ENCODE data around the gene RNF167. TPM values are rescaled to one million over a fixed set of nuclear protein-coding genes. Genes with fewer than 3 reads are reported as not detected.

The RNF167 gene
- total RNA-seq, 1 donor from 2014 or later: 97.5 TPM

DNA sequence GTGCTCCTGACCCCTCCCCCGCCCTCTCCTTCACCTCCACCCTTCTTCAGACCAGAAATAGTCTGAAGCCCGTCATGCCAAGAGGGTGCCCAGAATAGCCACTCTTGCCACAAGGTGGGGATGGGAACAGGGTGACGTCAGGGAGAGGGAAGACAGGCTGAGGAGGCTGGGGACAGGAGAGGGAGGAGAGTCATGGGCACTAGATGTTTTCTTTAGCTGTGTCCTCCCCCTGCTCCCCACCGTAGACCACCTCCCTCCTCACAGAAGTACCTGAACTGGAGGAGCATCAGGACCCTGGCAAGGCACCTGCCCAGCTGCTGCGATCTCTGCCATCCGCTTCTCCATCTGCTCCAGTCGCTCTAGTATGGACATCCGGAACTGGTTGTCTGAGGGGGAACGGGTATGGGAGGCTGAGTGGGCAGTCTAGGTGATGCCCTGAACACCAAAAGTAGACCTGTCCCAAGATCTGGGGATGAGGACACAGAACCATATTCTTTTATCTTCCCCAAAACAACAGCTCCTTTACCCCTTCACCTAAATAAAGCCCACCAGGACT is 34.1 kb downstream of the RNF167 start:
- intact Hi-C loops (cut with DNase I): no loop called here
- Histone ChIP-seq H3K4me1 (peaks cover 39% of the 10 kb centered on the region), H3K4me3 (no peak overlapping the region), H3K27me3 (ENCODE audit: low read depth) (no peaks in the 10 kb centered on the region), H3K9me3 (no peaks in the 10 kb centered on the region), H3K36me3 (peaks cover 91% of the 10 kb centered on the region), H3K27ac (no peak overlapping the region)
- TF ChIP-seq, protein P1, sequence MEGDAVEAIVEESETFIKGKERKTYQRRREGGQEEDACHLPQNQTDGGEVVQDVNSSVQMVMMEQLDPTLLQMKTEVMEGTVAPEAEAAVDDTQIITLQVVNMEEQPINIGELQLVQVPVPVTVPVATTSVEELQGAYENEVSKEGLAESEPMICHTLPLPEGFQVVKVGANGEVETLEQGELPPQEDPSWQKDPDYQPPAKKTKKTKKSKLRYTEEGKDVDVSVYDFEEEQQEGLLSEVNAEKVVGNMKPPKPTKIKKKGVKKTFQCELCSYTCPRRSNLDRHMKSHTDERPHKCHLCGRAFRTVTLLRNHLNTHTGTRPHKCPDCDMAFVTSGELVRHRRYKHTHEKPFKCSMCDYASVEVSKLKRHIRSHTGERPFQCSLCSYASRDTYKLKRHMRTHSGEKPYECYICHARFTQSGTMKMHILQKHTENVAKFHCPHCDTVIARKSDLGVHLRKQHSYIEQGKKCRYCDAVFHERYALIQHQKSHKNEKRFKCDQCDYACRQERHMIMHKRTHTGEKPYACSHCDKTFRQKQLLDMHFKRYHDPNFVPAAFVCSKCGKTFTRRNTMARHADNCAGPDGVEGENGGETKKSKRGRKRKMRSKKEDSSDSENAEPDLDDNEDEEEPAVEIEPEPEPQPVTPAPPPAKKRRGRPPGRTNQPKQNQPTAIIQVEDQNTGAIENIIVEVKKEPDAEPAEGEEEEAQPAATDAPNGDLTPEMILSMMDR (IDR thresholded peaks at IDR 0.05): no peak
- ATAC-seq (peak; percentile 1 to 20), DNase-seq (no peak)

DNA sequence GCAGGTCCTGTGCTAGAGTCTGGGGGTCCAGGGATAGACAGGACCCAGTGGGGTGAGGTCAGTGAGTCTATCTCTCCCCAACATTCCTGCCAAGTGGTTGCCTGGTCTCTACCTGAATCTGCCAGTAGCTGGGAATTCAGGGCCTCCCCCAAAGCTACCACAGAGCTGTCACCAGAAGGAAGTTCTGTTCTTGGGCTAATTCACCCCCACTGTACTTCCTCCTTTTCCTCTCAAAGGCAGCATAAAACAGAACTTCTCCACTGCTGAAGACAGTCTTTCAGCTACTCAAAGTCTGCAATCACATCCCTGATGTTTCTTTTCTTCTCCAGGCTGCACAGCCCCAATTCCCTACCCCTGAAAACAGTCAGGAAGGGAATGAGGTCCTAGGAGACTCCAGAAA is 38.7 kb downstream of the RNF167 start:
- Histone ChIP-seq H3K27me3 (ENCODE audit: low read depth) (no peaks in the 10 kb centered on the region), H3K4me3 (no peak overlapping the region), H3K27ac (peak overlapping the region; percentile 24), H3K36me3 (peaks cover 93% of the 10 kb centered on the region), H3K9me3 (no peaks in the 10 kb centered on the region), H3K4me1 (peaks cover 22% of the 10 kb centered on the region)
- TF ChIP-seq, protein P1 (IDR thresholded peaks at IDR 0.05): no peak
- DNase-seq (no peak), ATAC-seq (peak; percentile 27 to 37)
- intact Hi-C loops (cut with DNase I): no loop called here

DNA sequence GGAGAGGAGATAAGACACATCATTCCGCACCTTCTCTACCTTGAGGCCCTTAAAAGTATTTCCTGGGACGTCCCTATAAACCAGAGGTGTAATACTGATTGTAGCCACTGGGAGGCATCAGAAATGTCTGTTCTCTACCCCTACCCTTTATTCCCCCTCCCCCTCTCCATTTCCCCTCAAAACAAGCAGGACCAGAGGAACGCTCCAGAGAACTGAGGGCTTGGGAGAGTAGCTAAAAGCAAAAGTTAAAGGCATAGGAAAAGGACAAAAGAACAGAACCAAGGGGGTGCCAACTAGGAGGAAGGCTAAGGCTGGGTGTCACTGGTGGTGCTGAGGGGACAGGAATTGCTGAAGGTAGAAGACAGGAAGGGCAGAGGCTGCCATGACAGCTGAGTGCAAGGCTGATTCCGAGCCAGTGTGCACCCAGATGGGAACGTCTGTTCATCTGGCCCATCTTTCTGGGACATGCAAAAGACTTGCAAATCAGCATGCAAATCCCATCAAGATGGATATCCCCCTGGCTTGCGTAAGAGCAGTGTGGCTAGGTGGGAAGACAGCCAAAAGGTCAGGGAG is 40.7 kb downstream of the RNF167 start:
- no peak for DNase-seq
- ATAC-seq: peak; percentile 66 to 73
- TF ChIP-seq, protein P1 (IDR thresholded peaks at IDR 0.05): peak; percentile 70
- Histone ChIP-seq H3K36me3 (peaks cover 86% of the 10 kb centered on the region), H3K4me1 (peaks cover 22% of the 10 kb centered on the region), H3K27ac (no peak overlapping the region), H3K4me3 (no peak overlapping the region), H3K27me3 (ENCODE audit: low read depth) (no peaks in the 10 kb centered on the region), H3K9me3 (no peaks in the 10 kb centered on the region)
- intact Hi-C loops (cut with DNase I): no loop called here

DNA sequence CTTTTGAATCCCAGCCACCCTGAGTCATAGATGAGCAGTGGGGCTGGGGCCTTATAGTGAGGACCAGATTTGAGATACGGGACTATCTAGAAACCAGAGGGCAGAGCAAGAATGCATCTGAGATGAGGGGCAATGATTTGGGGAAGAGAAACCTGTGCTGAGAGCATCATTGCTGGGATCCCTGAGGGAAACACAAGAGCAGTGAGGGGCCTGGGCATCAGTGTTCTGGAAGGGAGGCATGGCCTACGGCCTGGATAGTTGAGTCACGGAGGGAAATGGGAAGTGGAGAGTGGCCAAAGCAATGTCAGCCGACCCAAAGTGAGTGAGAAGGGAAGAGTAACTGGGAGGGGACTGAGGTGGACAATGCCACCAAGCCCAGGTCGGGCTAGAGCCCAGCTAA is 42.2 kb downstream of the RNF167 start:
- intact Hi-C loops (cut with DNase I): no loop called here
- peaks cover 70% of the 10 kb centered on the region for H3K36me3 ChIP-seq
- DNase-seq: no peak
- no peak for ATAC-seq
- H3K4me1 ChIP-seq: peaks cover 34% of the 10 kb centered on the region
- no peaks in the 10 kb centered on the region for H3K9me3 ChIP-seq
- TF ChIP-seq, protein P1 (IDR thresholded peaks at IDR 0.05): no peak
- H3K27me3 ChIP-seq (ENCODE audit: low read depth): no peaks in the 10 kb centered on the region
- H3K4me3 ChIP-seq: no peak overlapping the region
- no peak overlapping the region for H3K27ac ChIP-seq

DNA sequence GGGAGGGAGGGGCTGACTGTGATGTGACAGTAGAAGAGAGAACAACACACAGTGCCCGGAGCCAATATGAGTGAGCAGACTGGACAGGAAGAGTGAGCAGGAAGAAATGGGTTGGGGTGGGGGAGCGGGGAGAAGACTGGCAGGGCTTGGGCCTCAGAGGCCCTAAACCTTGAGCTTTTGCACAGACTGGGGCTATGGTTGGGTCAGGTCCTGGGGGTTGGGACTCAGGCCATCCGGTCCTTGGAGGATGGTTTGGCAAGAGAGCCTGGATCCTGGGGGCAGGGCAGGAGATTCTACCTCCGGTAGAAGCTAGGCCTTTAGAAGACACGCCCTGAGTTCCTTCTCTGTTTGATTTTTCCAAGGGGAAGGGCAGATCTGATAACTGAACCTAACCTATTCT is 46.3 kb downstream of the RNF167 start:
- Histone ChIP-seq H3K36me3 (peaks cover 31% of the 10 kb centered on the region), H3K27me3 (ENCODE audit: low read depth) (no peaks in the 10 kb centered on the region), H3K9me3 (no peaks in the 10 kb centered on the region), H3K4me3 (peak overlapping the region; percentile 97), H3K4me1 (peaks cover 30% of the 10 kb centered on the region), H3K27ac (peak overlapping the region; percentile 96)
- intact Hi-C loops (cut with DNase I): no loop called here
- no peak for DNase-seq
- ATAC-seq: peak in 1 of 2 donors; percentile 1
- TF ChIP-seq, protein P1 (IDR thresholded peaks at IDR 0.05): no peak
